H4 (cell line): ENCODE data around the gene CIBAR2. TPM values are rescaled to one million over a fixed set of nuclear protein-coding genes. Genes with fewer than 3 reads are reported as not detected.
A peak's percentile ranks its signal among the peaks of the same experiment; 100 is the strongest.
"Not testable (repeated sequence)": the region's sequence is repeated elsewhere in the genome, so short reads cannot be mapped to it uniquely, and the experiment has no call there.

Source experiments
- DNase-seq: peaks from one replicate; pipeline ENCODE4 v3.0.0-alpha.2; 2015; ENCODE audit warnings: low spot score
- total RNA-seq: library from RNA; depleted of rRNA; stranded (reverse); fragments of >200 nt; shearing (Covaris generic); gene quantifications from 2 replicates; pipeline ENCODE4 v1.2.3, GENCODE V29; 2014

Gene CIBAR2
- total RNA-seq, 1 experiment from 2014 or later = not detected

GRCh38 chr16:85128079-85128837 lies 16.0 kb upstream of the CIBAR2 start:
- DNase-seq = no peak

DNA sequence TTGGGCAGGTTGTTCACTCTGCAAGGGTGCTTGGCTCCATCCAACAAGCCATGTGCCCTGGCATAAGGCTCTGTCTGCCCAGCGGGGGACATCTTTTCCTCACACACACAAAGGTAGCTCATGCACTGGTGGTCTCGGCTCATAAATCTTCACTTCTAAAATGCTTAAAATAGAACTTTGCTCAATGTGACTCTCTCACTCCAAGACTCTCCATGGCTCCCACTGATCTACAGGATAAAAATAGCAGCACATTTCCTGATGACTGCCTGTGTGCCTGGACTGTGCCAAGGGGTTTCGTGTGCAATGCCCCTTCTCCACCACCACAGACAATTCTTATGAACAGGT lies 15.1 kb upstream of the CIBAR2 start:
- DNase-seq = no peak

DNA sequence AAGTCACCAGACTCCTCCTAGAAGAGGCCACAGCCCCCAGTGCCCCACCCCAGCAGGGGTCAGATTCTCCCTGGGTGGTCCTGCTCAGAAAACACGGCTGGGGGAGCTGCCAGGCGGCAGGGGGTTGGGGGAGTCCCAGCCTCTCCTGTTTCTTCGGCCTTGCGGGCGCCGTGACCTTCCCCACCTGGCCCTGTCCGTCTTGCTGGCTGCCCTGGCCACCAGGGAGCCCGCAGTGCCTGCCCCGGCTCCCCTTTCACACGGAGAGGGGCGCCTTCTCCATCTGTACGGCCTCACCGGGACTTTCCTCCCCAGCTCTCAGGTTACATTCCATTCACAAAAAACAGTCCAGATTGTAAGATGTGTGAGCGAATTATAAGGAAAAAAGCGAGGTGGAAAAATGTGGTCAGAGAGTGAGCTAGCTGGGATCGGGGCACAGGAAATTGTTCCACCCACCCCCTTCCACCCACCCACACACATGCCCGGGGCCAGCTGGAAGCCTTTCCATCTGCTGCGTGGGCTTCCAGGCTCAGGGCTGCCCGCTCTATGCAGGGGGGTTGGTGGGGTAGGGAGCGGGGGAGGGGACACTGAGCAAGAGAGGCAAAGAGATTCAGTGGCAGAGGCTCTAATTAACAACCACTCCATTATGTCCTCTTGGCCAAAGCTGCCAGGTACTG lies 14.6 kb upstream of the CIBAR2 start:
- DNase-seq = peak; percentile 90

DNA sequence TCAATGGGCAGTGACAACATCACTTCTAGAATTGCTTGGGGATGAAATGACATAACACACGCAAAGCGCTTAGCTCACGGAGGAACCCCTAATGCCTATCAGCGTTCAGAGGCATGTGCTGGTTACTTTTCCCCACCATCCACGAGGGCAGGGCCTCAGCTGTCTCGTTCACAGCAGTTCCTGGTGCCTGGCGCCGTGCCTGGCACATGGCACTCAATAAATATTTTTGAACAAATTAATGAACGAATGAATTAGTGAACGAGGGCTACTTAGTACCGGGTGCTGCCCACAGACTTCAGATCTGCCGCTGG lies 14.1 kb upstream of the CIBAR2 start:
- no peak for DNase-seq

GRCh38 chr16:85125570-85126393 lies 13.5 kb upstream of the CIBAR2 start:
- DNase-seq = no peak

DNA sequence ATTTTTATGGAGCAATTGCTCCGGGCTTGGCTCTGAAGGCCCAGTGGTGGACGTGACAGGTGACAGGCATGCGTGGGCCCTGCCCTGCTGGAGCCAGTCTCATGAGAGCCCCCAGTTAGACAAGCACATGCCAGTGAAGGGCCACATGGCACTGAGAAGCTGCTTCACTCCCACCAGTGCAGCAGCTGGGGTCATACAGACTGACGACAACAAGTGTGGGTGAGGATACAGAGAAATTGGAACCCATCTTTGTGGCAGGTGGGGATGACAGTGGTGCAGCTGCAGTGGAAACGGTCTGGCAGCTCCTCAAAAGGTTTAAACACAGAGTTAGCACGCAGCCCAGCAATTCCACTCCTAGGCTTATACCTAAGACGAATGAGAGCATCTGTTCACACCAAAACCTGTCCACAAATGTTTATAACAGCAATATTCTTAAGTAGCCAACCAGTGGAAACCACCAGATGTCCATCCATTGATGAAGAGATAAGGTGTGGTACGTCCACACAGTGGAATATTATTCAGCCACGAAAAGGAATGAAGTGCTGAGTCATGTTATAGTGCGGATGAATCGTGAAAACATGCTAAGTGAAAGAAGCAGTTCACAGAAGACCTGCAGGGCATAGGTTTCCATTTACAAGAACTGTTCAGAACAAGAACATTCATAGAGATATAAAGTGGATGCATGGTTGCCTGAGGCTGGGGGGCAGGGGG lies 12.5 kb upstream of the CIBAR2 start:
- DNase-seq = no peak

GRCh38 chr16:85123891-85124635 lies 11.8 kb upstream of the CIBAR2 start:
- no peak for DNase-seq

GRCh38 chr16:85123441-85123840 lies 11.2 kb upstream of the CIBAR2 start:
- DNase-seq = not testable (repeated sequence)

DNA sequence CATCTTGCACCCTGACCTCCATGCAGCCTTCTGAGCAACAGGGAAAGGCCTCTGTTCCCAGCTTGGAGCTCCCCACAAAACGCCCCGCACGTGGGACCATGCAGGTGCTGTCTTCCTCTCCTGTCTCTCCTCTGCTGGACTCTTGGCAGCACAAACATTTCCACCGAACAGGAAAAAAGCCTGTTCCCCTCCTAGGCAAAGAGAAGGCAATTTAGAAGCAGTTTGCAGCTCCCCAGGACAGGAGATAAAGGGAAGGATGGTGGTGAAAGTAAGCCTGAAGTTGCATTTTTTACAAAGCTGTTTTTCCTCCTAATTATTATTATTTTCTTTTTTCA lies 7.7 kb upstream of the CIBAR2 start:
- no peak for DNase-seq

DNA sequence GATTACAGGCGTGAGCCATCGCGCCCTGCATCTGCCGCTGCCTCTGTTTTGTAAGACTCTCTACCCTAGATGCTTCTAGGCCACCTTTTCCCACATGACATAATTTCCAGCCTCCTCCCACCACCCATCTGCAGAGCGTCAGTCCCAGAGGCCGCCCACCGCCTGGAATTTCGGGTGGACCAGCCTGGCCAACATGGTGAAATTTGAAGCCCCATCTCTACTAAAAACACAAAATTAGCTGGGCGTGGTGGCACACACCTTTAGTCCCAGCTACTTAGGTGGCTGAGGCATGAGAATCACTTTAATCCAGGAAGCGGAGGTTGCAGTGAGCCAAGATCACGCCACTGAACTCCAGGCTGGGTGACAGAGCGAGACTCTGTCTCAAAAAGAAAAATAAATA lies 5.1 kb upstream of the CIBAR2 start:
- no peak for DNase-seq

DNA sequence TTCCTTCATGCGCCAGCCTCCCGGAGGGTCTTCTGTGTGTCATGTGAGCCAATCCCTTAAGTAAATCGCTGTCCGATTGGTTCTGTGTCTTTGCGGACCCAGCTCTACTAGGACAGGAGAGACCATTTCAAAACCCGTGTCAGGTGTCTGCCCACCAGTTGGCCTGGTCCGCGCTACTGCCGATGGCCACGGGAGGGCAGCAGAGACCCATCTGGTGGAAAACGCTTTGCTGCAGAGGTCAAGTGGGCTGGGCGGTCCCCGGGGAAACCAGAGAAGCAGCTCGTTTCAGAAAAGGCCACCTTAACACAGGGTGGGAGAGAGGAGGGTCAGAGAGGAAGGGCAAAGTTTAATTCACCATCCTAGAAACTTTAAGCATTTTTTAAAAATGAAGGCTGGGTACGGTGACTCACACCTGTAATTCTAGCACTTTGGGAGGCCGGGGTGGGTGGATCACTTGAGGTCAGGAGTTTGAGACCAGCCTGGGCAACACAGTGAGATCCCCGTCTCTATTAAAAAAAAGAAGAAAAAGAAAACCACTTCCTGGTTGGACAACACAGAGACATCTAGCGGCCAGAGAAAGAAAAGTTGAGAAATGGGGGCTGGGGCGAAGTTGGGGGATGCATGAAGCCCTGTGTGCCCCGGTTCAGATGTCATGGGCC lies 2.8 kb upstream of the CIBAR2 start:
- DNase-seq = peak; percentile 91

GRCh38 chr16:85113913-85114312 lies 1.6 kb upstream of the CIBAR2 start:
- DNase-seq = no peak

GRCh38 chr16:85113168-85113733 lies 979 bp upstream of the CIBAR2 start:
- no peak for DNase-seq

DNA sequence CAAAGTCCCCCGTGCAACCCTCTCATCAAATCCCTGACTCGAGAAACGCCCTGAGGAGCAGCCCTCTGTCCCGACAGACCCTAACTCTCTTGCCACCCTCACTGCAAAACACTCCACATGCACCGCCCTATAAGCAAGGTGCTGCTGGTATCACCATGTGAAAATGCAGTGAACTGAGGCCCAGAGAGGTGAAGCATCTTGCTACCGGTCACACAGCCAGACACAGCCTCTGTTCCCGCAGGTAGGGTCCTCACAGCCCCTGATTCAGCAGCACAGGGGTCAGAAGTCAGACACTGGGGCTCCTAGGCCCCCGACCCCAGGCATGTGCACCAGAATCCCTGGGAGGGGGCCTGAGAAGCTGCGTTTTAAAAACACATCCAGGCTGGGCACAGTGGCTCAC lies 1.1 kb downstream of the CIBAR2 start:
- DNase-seq = no peak

GRCh38 chr16:85110105-85110504 lies 2.2 kb downstream of the CIBAR2 start:
- no peak for DNase-seq

DNA sequence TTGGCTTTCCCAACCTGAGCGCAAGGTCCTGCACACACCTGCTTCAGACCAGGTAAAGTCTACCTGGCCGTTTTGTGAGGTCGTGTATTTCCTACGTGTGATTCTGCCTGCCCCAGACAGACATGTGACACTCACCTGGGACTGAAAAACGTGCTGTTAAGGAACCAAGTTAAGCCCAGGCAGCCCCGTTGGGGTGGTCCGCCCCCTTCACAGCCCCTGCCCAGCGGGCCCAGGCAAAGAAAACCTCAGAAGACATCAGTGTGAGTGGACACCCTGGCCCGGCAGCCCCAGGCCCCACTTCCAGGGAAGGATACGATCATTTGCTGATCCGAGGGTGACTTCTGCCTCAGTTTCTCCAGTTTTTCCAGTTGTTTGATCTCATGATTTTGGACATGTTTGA lies 4.7 kb downstream of the CIBAR2 start:
- no peak for DNase-seq

- DNase-seq = no peak
These were observed 5.2 kb downstream of the CIBAR2 start for GRCh38 chr16:85107083-85107482.

GRCh38 chr16:85105475-85105874 lies 6.8 kb downstream of the CIBAR2 start:
- no peak for DNase-seq

DNA sequence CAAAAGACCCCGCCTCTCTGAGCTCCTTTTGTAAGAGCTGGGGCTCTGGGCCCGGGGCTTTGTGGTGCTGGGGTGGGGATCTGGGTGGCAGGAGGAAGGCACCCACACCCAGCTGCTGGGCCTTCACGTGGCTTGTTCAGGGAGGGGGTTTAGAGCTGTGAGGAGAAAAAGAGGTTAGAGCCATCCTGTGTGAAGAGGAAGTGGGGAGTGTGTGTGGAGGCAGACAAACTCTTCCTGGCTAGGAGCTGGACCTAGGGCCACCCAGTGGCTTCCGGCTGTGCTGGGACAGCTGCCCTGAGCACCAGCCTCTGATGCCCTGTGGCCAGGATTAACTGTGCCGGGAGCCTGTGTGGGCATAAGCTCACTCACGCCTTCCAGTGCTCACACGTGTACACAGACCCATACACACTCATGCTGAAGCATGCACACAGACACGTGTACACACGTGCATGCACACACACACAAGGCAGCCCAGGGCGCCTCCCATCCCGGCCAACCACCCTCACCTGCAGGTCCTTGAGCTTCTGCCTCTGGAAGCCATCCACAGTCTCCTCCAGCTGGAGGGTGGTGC lies 7.4 kb downstream of the CIBAR2 start:
- DNase-seq = no peak

DNA sequence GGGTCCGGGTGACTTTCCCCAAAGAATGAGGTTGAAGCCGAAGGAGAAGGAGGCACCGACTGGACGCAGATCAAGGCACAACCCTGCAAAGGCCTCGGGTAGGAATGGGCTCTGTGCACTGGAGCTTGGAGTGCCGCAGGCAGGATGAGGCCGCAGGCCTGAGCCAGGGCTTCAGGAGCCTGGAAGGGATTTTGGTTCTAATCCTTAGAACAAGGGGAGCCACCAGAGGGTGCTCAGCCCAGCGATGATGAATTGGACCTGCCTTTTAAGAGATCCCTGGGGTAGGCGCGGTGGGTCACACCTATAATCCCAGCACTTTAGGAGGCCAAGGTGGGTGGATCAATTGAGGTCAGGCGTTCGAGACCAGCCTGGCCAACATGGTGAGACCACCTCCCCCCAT lies 8.1 kb downstream of the CIBAR2 start:
- DNase-seq = no peak
